NK-92 (cell line): ENCODE data around the gene PTPA.
"Not testable (repeated sequence)": the region's sequence is repeated elsewhere in the genome, so short reads cannot be mapped to it uniquely, and the experiment has no call there.

Experiments used
- DNase-seq: peaks from one replicate; lab custom pipeline; 2025; ENCODE audit not compliant: unreplicated experiment; lab: John Stamatoyannopoulos, UW

PTPA gene

GRCh38 chr9:129151469-129151868, 40.3 kb downstream of the PTPA start:
- no peak for DNase-seq

- DNase-seq = no peak
These were observed 43.8 kb downstream of the PTPA start for GRCh38 chr9:129154866-129155477.

GRCh38 chr9:129156163-129156562, 44.9 kb downstream of the PTPA start:
- DNase-seq = no peak

GRCh38 chr9:129160712-129161533, 49.7 kb downstream of the PTPA start:
- no peak for DNase-seq

DNA sequence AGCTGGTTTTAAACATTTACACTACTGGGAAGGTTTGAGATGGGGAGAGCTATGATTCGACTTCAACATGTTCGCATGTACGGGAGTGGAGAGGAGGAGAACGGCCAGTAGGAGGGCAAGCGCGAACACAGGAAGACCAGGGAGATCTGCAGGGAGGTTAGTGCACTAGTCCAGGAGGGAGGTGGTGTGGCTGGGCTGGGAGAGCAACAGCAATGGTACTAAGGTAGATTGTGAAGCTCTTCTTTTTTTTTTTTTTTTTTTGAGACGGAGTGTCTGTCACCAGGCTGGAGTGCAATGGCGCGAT, 50.3 kb downstream of the PTPA start:
- no peak for DNase-seq

DNA sequence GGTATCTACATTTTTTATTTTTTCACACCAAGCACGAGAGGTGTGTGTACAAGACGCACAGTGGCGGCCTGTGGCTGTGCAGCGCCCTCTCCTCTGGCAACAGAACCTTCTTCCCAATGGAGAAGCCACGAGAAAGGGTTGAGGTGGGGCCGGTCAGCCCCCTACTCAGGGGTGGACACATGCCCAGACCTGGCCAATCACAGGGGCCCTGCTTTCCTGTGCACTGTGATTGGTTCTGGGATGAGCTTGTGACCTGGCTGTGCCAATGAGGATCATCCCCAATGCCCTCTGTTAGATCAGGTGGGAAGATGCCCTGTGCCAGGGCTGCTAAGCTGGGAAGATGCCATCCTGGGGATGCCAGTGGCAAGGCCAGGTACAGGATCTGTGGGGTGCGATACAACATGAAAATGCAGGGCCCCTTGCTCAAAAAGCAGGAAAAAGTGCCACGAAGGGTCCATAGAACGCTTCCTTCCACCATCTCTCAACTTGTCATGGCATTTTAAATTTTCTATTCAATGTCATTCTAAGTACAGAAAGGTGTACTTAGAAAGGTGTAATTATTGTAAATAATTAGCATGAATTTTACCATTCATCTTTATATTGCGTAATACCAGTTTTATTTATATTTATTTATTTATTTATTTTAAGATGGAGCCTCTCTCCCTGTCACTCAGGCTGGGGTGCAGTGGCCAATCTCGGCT, 51.4 kb downstream of the PTPA start:
- no peak for DNase-seq

- not testable (repeated sequence) for DNase-seq
These were observed 52.0 kb downstream of the PTPA start for GRCh38 chr9:129163198-129163670.

DNA sequence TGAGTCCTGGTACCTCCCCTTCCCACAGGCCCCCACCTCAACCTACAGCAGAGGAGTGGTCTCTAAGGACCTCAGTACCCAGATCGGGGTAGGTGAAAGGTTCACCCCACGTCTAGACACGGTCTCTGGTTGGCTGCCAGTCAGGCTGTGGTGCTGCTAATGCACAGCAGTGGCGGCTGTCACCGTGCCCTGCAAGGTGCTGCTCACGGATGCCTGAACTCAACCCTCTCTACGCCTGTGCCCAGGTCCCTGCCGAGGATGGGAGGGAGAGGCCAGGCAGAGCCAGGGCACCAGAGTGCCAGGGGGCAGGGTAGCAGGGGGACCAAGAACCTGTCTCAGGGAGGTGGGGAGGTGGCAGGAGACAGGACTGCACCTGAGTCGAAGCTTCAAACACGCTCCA, 52.5 kb downstream of the PTPA start:
- DNase-seq = no peak

- no peak for DNase-seq
These were observed 53.2 kb downstream of the PTPA start for GRCh38 chr9:129164246-129164930.

DNA sequence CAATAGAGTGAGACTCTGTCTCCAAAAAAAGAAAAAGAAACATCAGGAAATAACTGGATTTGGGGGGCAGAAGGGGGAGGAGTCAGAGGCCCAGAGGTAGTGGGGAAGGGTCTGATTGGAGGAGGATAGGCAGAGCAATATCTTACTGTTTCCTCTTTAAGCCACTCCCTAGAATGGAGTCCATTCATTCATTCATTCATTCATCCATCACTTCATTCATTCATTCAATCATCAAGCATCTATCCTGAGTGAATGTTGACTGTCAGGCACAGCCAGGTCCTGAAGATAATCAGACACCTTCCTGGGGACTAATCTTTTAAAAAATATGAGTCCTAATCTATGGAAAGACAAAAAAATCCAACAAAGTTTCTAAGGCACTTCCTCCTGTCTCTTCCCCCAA, 54.0 kb downstream of the PTPA start:
- DNase-seq = no peak

GRCh38 chr9:129166623-129167557, 55.7 kb downstream of the PTPA start:
- DNase-seq = no peak

GRCh38 chr9:129170229-129170628, 59.0 kb downstream of the PTPA start:
- DNase-seq = no peak

DNA sequence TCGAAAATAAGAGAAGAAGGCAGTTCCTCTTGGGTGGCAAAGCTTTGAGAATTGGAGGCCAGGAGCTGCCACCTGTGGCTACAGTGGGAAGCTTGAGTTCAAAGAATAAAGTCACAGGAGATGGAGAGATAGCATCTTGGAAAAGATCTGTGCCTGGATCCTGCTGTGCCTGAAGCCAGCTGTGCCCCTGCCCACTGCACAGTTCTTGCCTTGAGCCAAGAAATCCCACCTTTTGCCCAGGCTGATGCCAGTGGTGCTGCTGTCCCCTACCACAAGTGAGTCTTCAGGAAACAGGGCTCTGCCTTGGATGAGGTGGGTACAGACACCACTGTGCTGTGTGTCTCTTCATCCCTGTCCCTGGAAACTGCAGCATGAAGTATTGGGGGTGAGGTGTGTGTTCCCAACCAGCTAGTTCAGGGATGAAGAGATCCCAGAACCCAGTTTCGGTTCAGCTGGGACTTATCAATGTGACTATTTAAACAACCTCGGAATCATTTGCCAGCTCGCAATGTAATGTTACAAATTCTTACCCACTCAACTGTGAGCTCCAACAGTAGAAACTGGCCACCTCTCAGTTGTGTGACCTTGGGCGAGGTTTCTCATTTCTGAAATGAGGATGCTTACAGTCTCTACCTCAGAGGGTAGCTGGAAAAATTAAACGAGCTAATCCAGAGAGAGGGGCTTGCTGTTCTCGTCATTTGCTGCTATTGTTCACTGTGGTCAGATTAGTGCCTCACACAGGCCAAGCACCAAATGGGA, 61.0 kb downstream of the PTPA start:
- DNase-seq = no peak

DNA sequence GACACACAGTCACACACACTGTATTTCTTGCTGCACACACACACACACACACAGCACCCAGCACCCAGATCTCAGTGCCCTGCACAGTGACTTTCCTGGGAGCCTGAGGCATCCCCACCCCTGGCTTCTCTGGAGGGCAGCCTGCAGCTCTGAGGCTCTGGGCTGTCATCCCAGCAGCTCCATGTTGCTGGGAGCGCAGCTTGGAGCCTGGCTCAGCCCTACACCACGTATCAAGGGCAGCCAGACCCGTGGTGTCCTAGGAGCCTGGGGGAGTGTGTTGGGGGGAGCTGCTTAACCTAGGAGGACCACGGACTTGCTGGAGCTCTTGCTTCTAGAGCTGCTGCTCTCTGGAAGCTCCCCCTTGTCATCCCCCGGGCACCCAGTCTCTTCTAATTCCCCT, 61.6 kb downstream of the PTPA start:
- no peak for DNase-seq

GRCh38 chr9:129173296-129174101, 62.3 kb downstream of the PTPA start:
- no peak for DNase-seq

GRCh38 chr9:129174102-129174723, 63.0 kb downstream of the PTPA start:
- no peak for DNase-seq

DNA sequence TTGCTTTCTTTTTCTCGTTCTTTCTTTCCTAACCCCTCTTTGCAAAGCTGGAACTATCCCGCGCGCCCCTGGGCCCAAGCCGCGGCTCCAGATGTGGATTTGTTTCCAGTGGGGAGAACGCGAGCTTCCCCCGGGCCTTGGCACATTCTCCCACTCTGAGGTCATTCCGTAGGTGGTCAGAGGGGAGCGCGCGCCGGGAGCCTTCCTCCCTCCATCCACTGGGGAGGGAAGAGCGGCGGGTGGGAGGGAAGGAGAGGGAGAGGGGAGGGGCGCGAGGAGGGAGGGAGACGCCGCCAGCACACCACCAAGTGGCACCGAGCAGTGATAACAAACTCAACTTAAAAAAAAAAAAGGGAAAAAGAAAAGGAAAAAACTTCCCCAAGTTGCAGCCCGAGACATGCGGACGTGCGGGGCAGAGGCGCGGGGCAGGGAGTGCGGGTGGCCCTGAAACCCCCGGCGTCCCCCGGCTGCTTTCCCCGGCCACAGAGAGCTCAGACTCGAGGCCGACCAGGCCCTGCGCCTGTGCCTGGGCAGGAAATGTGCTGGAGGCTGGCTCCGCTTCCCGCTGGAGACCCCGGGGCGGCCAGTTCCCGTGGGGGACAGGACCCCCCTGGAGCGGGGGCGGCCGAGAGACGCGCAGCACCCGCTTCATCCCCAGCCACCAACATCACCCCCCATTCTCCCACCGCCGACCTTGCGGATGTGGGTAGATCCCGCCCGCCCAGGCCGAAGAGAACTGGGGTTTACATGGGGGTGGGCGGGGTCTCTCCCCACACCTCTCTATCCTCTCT, 63.7 kb downstream of the PTPA start:
- DNase-seq = no peak

DNA sequence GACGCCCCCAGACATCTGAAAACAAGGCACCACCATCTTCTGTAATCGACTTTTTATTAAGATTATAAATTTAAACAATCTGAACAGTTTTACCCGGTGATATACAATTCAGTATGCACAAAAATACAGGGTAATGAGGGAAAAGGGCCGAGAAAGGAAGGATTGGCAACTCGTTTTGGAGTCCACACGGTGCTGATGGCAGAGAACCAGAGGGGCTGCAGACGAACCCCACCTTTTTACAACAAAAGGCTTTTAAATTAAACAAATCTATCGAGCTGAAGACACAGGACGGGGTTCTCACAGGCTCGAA, 64.3 kb downstream of the PTPA start:
- DNase-seq = no peak
